Breast epithelium (tissue), 4 donors: Measurements from ENCODE around the gene SLC22A3. TPM values are rescaled to one million over a fixed set of nuclear protein-coding genes. Genes with fewer than 3 reads are reported as not detected.

ENCODE experiments used
- DNase-seq, 2 donors: peaks; one replicate each; pipeline ENCODE4 v3.0.0-alpha.2; 2019; ENCODE audit warnings: low spot score in 2 of 2
- H3K27ac ChIP-seq, 2 donors: fragments of 200-600 bp; sonication (generic) in 1 of 2; one replicate each; pipeline ENCODE4 v1.5.1; 2016 to 2019; ENCODE audit warnings: mild to moderate bottlenecking in 1 of 2
- H3K27me3 ChIP-seq, 2 donors: fragments of 200-600 bp; sonication (generic) in 1 of 2; one replicate each; pipeline versions ENCODE4 v1.5.1 to v1.6.0; 2017 to 2019; ENCODE audit warnings: control low read depth in 1 of 2, mild to moderate bottlenecking in 1 of 2
- H3K36me3 ChIP-seq: fragments of 200-600 bp; one replicate; pipeline ENCODE4 v1.5.1; 2019
- H3K4me1 ChIP-seq, 2 donors: fragments of 200-600 bp; sonication (generic); one replicate each; pipeline ENCODE4 v1.5.1; 2016 to 2019; ENCODE audit warnings: control low read depth in 1 of 2
- H3K4me3 ChIP-seq, 3 donors: fragments of 200-600 bp; sonication (generic); 1 replicate in 2 of 3; 2 replicates in 1 of 3; pipeline ENCODE4 v1.5.1; 2016 to 2019; ENCODE audit warnings: mild to moderate bottlenecking in 3 of 3, moderate library complexity in 2 of 3
- H3K9me3 ChIP-seq, 2 donors: fragments of 200-600 bp; sonication (generic) in 1 of 2; one replicate each; pipeline ENCODE4 v1.5.1; 2016 to 2019; ENCODE audit warnings: control low read depth in 1 of 2
- CTCF ChIP-seq, 3 donors: fragments of 450-650 bp; IDR thresholded peaks; one replicate each; pipeline ENCODE4 v1.5.1; 2016 to 2017; ENCODE audit warnings: antibody characterized with exemption in 3 of 3, mild to moderate bottlenecking in 3 of 3, moderate library complexity in 3 of 3
- POLR2A ChIP-seq: fragments of 450-650 bp; IDR thresholded peaks from one replicate; pipeline ENCODE4 v1.6.1; 2016; ENCODE audit warnings: antibody characterized with exemption, mild to moderate bottlenecking, moderate library complexity
- POLR2AphosphoS5 ChIP-seq, 3 donors: sonication (generic); formaldehyde crosslinking; IDR thresholded peaks; one replicate each; pipeline ENCODE4 v1.6.1; 2017; ENCODE audit warnings: antibody characterized with exemption in 3 of 3
- intact Hi-C: fragments of 100-400 bp; cut with DNase I; formaldehyde crosslinking; loops from one replicate; pipeline ENCODE4 v1.15.1; 2023; ENCODE audit warnings: low total_unique reads
- total RNA-seq, 3 donors: library from RNA; depleted of rRNA; stranded (reverse); fragments of >200 nt; gene quantifications; one replicate each; pipeline ENCODE4 v1.1.0, GENCODE V29; 2016

The SLC22A3 gene
- total RNA-seq, 3 donors from 2014 or later = 3.4 to 13.1 (median 5.9) TPM

- no peaks in the 10 kb centered on the region for H3K36me3 ChIP-seq
- intact Hi-C loops = no loop called here
- no peaks in the 10 kb centered on the region for H3K4me1 ChIP-seq
- no peak for DNase-seq
- no peaks in the 10 kb centered on the region for H3K9me3 ChIP-seq
- H3K27ac ChIP-seq = no peak overlapping the region
- no peaks in the 10 kb centered on the region for H3K27me3 ChIP-seq
- H3K4me3 ChIP-seq = no peak overlapping the region
- TF ChIP-seq CTCF (IDR thresholded peaks at IDR 0.05) = no peak
- no peak for TF ChIP-seq POLR2AphosphoS5 (IDR thresholded peaks at IDR 0.05)
Measured at GRCh38 chr6:160417550-160417949, 69.4 kb downstream of the SLC22A3 start.

- H3K4me1 ChIP-seq = no peaks in the 10 kb centered on the region
- H3K36me3 ChIP-seq = no peaks in the 10 kb centered on the region
- H3K27me3 ChIP-seq = no peaks in the 10 kb centered on the region
- H3K9me3 ChIP-seq = no peaks in the 10 kb centered on the region
- TF ChIP-seq POLR2A (no peak), POLR2AphosphoS5 (IDR thresholded peaks at IDR 0.05) (no peak), CTCF (IDR thresholded peaks at IDR 0.05) (no peak)
- no peak overlapping the region for H3K27ac ChIP-seq
- no peak overlapping the region for H3K4me3 ChIP-seq
- intact Hi-C loops = no loop called here
- DNase-seq = no peak
Measured at GRCh38 chr6:160418370-160418769, 70.2 kb downstream of the SLC22A3 start.

- intact Hi-C loops = no loop called here
- H3K4me3 ChIP-seq = no peak overlapping the region
- H3K36me3 ChIP-seq = no peaks in the 10 kb centered on the region
- TF ChIP-seq POLR2A (no peak), POLR2AphosphoS5 (IDR thresholded peaks at IDR 0.05) (no peak), CTCF (IDR thresholded peaks at IDR 0.05) (no peak)
- no peak overlapping the region for H3K27ac ChIP-seq
- H3K9me3 ChIP-seq = no peaks in the 10 kb centered on the region
- H3K27me3 ChIP-seq = no peaks in the 10 kb centered on the region
- DNase-seq = no peak
- H3K4me1 ChIP-seq = no peaks in the 10 kb centered on the region
Measured at GRCh38 chr6:160419488-160419887, 71.3 kb downstream of the SLC22A3 start.

- H3K4me3 ChIP-seq = no peak overlapping the region
- H3K9me3 ChIP-seq = no peaks in the 10 kb centered on the region
- no peaks in the 10 kb centered on the region for H3K36me3 ChIP-seq
- no peak for DNase-seq
- H3K27me3 ChIP-seq = no peaks in the 10 kb centered on the region
- no peaks in the 10 kb centered on the region for H3K4me1 ChIP-seq
- TF ChIP-seq POLR2AphosphoS5 (IDR thresholded peaks at IDR 0.05) (no peak), CTCF (IDR thresholded peaks at IDR 0.05) (no peak), POLR2A (no peak)
- intact Hi-C loops = no loop called here
- no peak overlapping the region for H3K27ac ChIP-seq
Measured at GRCh38 chr6:160420253-160420968, 72.2 kb downstream of the SLC22A3 start.

- intact Hi-C loops = no loop called here
- no peak overlapping the region for H3K4me3 ChIP-seq
- peak overlapping the region in 1 of 2 donors; percentile 64 for H3K27ac ChIP-seq
- H3K27me3 ChIP-seq = no peaks in the 10 kb centered on the region
- H3K36me3 ChIP-seq = no peaks in the 10 kb centered on the region
- H3K4me1 ChIP-seq = no peaks in the 10 kb centered on the region
- no peaks in the 10 kb centered on the region for H3K9me3 ChIP-seq
- no peak for DNase-seq
- TF ChIP-seq POLR2AphosphoS5 (IDR thresholded peaks at IDR 0.05) (no peak), CTCF (IDR thresholded peaks at IDR 0.05) (no peak), POLR2A (no peak)
Measured at GRCh38 chr6:160420969-160421556, 72.9 kb downstream of the SLC22A3 start.
